CD4-positive, alpha-beta T cell treated with Interferon gamma for 1 hour (primary cell): ENCODE results near the gene ITPKA.

Experiments
- DNase-seq: peaks from one replicate; pipeline ENCODE4 v3.0.0-alpha.2; 2020

ITPKA gene

DNA sequence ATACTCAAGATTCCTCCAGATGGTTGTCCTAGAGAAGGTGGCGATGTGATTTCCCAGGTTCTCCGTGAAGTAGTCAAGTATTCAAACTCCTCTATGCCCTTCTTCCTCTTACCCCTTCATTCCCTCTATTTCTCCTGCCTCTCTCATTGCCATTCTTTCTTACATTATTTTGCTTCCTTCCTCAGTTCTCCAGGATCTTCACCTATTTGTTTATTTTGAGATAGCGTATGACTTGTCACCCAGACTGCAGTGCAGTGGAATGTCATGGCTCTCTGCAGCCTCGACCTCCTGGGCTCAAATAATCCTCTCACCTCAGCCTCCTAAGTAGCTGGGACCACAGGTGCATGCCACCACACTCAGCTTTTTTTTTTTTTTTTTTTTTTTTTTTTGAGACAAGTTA lies 1.8 kb upstream of the ITPKA start:
- DNase-seq, result no peak

GRCh38 chr15:41492597-41493204 lies 973 bp upstream of the ITPKA start:
- no peak for DNase-seq

DNA sequence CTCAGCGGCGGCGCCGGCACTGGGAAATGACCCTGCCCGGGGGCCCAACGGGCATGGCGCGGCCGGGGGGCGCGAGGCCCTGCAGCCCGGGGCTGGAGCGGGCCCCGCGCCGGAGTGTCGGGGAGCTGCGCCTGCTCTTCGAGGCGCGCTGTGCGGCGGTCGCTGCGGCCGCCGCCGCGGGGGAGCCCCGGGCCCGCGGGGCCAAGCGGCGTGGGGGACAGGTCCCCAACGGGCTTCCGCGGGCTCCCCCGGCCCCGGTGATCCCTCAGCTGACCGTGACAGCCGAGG lies 172 bp downstream of the ITPKA start:
- no peak for DNase-seq

GRCh38 chr15:41494190-41494921 lies 682 bp downstream of the ITPKA start:
- DNase-seq, result peak; percentile 16

GRCh38 chr15:41494922-41495735 lies 1.5 kb downstream of the ITPKA start:
- DNase-seq, result peak; percentile 23

GRCh38 chr15:41495736-41496599 lies 2.3 kb downstream of the ITPKA start:
- DNase-seq, result no peak

GRCh38 chr15:41498657-41499056 lies 5.0 kb downstream of the ITPKA start:
- DNase-seq, result no peak

DNA sequence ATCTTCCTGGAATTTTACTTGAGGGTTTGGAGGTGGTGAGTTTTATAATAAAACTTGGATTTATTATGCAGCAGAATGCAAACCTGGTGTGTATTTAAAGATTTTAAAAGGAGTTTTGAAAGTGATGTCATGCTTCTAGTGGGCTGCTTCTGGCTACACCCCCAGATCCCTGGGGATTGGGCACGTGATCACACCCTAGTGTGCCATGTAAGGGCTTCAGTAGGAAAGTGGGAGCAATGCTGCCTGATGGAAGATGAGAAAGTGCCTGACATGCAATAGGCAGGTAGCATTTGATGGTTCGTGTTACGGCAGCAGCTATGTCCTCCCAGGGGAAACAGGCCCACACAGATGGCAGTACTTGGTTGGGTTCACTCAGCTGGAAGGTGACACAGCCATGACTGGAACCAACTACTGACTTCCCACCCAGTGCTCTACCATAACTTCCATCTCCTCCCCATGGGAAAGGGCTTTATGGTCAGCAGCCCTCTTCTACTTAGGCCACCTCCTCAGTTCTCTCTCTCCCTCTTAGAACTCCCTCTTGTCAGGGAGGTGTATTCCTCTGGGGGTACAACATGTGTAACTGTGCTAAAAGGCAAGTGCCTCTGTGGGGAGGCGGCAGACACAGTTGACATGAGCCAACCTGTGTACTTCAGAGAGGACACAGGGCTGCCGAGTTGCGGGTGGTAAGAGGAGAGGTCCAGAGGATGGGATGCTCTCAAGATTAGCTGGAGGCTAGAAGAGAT lies 5.6 kb downstream of the ITPKA start:
- DNase-seq, result no peak

DNA sequence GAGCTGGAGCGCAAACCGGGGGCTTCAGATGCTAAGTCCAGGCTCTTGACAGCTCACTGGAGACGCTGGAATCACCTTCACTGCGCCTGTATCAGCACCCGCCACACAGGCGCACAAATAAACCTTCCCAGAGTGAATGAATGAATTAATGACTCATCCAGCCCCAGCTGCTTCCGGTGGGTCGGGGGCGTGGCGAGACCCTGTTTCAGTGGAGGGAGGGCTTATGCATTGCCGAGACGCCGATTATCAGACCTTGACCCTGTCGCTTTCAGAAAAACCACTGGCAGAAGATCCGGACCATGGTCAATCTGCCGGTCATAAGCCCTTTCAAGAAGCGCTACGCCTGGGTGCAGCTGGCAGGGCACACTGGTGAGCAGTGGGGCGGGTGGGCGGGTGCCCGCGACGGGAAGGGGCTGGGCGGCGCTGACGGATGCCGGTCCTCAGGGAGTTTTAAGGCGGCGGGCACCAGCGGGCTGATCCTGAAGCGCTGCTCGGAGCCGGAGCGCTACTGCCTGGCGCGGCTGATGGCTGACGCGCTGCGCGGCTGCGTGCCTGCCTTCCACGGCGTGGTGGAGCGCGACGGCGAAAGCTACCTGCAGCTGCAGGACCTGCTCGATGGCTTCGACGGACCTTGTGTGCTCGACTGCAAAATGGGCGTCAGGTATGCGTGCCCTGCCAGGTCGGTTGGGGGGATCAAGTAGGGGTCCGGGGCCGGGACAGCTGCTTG lies 7.7 kb downstream of the ITPKA start:
- no peak for DNase-seq

DNA sequence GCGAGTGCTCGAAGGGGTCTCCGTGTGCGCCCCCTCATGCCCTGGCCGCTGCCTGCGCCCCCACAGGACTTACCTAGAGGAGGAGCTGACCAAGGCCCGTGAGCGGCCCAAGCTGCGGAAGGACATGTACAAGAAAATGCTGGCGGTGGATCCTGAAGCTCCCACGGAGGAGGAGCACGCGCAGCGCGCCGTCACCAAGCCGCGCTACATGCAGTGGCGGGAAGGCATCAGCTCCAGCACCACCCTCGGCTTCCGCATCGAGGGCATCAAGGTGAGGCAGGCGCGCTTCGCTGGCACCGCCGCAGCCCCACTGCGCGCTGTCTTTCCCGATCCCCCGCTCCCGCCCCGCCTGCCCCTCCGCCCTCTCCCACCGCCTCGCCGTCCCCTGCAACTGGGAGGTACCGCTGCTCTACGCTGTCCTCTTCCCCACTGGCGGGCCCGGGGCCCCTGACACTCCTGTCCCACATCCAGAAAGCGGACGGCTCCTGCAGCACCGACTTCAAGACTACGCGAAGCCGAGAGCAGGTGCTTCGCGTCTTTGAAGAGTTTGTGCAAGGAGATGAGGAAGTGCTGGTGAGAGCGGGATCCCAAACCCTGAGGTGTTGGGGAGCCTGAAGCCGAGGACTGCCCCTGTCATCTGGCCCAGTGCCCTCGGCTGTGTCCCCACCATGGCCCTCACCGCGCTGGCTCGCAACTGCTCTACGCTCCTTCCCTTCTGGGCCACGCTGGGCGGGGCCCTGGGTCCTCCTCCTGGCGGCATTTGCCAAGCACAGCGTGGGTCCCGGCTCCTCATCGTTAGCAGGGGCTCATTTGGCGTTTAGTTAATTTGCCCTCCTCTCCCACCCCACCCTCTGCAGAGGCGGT lies 8.5 kb downstream of the ITPKA start:
- DNase-seq, result no peak

DNA sequence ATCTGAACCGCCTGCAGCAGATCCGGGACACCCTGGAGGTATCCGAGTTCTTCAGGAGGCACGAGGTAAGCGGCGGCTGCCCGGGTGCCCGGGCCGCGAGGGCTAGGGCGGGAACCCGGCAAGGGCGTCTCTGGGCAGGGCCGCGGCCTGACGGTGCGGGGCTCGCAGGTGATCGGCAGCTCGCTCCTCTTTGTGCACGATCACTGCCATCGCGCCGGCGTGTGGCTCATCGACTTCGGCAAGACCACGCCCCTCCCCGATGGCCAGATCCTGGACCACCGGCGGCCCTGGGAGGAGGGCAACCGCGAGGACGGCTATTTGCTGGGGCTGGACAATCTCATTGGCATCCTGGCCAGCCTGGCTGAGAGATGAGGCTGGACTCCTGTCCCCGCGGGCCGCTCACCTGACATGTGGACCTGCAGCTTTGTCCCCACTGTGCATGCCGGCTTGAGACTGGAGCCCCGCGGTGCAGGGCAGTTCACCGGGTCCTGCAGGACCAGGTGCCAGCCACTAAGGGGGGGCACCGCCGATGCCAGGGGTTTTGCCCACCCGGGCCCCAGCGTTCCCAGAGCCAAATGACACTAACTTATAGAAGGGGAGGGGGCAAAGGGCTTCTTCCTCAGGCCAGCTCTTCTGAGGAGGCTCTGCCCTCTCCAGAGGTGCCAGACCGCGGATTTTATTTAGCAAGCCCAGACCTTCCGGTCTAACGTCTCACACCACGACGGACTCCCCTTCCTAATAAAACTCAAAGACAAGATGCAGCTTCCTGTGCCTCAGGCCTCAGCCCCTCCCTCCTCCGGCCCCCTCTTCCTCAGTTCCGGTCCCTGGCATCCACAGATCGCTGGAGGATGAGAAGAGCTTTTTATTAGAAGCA lies 9.4 kb downstream of the ITPKA start:
- no peak for DNase-seq

DNA sequence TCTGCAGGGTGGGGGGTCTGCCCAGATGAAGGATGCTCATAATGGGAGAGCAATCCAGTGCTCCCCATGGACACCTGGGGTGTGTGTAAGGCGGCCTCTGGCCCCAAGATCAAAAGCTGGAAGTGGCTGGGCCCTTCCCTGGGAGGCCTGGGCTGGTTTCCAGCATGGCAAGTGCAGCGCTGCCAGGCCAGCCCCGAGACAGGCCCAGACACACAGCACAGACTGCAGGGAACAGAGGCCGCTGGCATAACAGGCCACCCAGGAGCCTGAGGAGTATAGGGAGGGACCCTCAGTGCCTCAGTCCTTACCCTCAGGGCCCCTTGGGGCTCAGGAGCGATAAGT lies 10.0 kb downstream of the ITPKA start:
- DNase-seq, result no peak

- no peak for DNase-seq
Observed at GRCh38 chr15:41504751-41505492, 11.2 kb downstream of the ITPKA start.

GRCh38 chr15:41505776-41506175 lies 12.1 kb downstream of the ITPKA start:
- DNase-seq, result no peak

- no peak for DNase-seq
Observed at GRCh38 chr15:41506796-41507341, 13.2 kb downstream of the ITPKA start.

- no peak for DNase-seq
Observed at GRCh38 chr15:41507820-41508290, 14.2 kb downstream of the ITPKA start.

GRCh38 chr15:41510728-41511127 lies 17.1 kb downstream of the ITPKA start:
- no peak for DNase-seq

- DNase-seq, result no peak
Observed at GRCh38 chr15:41511331-41511898, 17.7 kb downstream of the ITPKA start.
